Keratinocyte (primary cell): Measurements from ENCODE around the gene NPAS3. TPM values are rescaled to one million over a fixed set of nuclear protein-coding genes. Genes with fewer than 3 reads are reported as not detected.

Experiments used
- DNase-seq: peaks from one replicate; pipeline ENCODE4 v3.0.0-alpha.2; 2011; ENCODE audit warnings: low read depth, missing footprints, low spot score
- FAIRE-seq: peaks from 2 replicates; lab custom pipeline; 2011; peaks lifted over from hg19 to GRCh38; lab: Jason Lieb, UNC
- H2AFZ ChIP-seq: 2 replicates; pipeline ENCODE4 v1.6.0; 2012; ENCODE audit warnings: low read length, control low read depth, inconsistent platforms; ENCODE audit not compliant: control insufficient read depth
- H3K27ac ChIP-seq: 2 replicates; pipeline ENCODE4 v1.5.1; 2011; ENCODE audit warnings: low read length; ENCODE audit not compliant: control insufficient read depth, insufficient read depth
- H3K27me3 ChIP-seq: 3 replicates; pipeline ENCODE4 v1.6.0; 2011; ENCODE audit warnings: low read length; ENCODE audit not compliant: control insufficient read depth, insufficient read depth; ENCODE audit errors: extremely low read depth
- H3K36me3 ChIP-seq, 2 experiments: 2 replicates in 1 of 2; 3 replicates in 1 of 2; pipeline ENCODE4 v1.5.1; 2011; ENCODE audit warnings: low read length in 2 of 2, mild to moderate bottlenecking in 1 of 2; ENCODE audit not compliant: control insufficient read depth in 2 of 2, insufficient read depth in 2 of 2; ENCODE audit errors: extremely low read depth in 1 of 2
- H3K4me1 ChIP-seq: 3 replicates; pipeline ENCODE4 v1.5.1; 2011; ENCODE audit warnings: low read length; ENCODE audit not compliant: control insufficient read depth, insufficient read depth; ENCODE audit errors: extremely low read depth
- H3K4me2 ChIP-seq: 3 replicates; pipeline ENCODE4 v1.6.0; 2011; ENCODE audit warnings: low read depth, low read length; ENCODE audit not compliant: control insufficient read depth, insufficient read depth; ENCODE audit errors: extremely low read depth
- H3K4me3 ChIP-seq, 3 experiments: fragments of 200-600 bp in 1 of 3; sonication (generic) in 1 of 3; 2 replicates in 2 of 3; 3 replicates in 1 of 3; pipeline ENCODE4 v1.5.1; 2011 to 2016; ENCODE audit warnings: low read length in 3 of 3, mild to moderate bottlenecking in 3 of 3, control low read depth in 2 of 3, inconsistent platforms in 1 of 3, low read depth in 1 of 3, mixed read lengths in 1 of 3, mixed run types in 1 of 3, moderate library complexity in 1 of 3; ENCODE audit not compliant: control insufficient read depth in 2 of 3, insufficient read depth in 2 of 3; ENCODE audit errors: extremely low read depth in 1 of 3
- H3K79me2 ChIP-seq: 2 replicates; pipeline ENCODE4 v1.6.0; 2012; ENCODE audit warnings: low read length; ENCODE audit not compliant: control insufficient read depth, insufficient read depth
- H3K9ac ChIP-seq: 3 replicates; pipeline ENCODE4 v1.6.0; 2011; ENCODE audit warnings: low read length; ENCODE audit not compliant: control insufficient read depth, insufficient read depth; ENCODE audit errors: extremely low read depth
- H3K9me1 ChIP-seq: 3 replicates; pipeline ENCODE4 v1.6.0; 2011; ENCODE audit warnings: low read length; ENCODE audit not compliant: control insufficient read depth, insufficient read depth; ENCODE audit errors: extremely low read depth
- H3K9me3 ChIP-seq: 2 replicates; pipeline ENCODE4 v1.5.1; 2012; ENCODE audit warnings: low read depth, low read length; ENCODE audit not compliant: control insufficient read depth
- H4K20me1 ChIP-seq: 3 replicates; pipeline ENCODE4 v1.6.0; 2011; ENCODE audit warnings: low read length; ENCODE audit not compliant: control insufficient read depth, insufficient read depth; ENCODE audit errors: extremely low read depth
- EZH2 ChIP-seq: IDR thresholded peaks from one replicate; pipeline ENCODE4 v1.6.1; 2012; ENCODE audit warnings: inconsistent platforms, mild to moderate bottlenecking, low read length, moderate library complexity
- dilution Hi-C: fragments of 300-500 bp; cut with MboI; formaldehyde crosslinking; loops from one replicate; pipeline ENCODE4 v1.7.0; 2020; ENCODE audit warnings: low sequenced_read_pairs; ENCODE audit not compliant: extremely low pct_ligation_motif_present
- polyA plus RNA-seq, 5 experiments: library from polyadenylated mRNA; depleted of rRNA in 3 of 5; stranded (reverse) in 3 of 5; stranded (forward) in 1 of 5; unstranded in 1 of 5; fragments of >200 nt; gene quantifications; 1 replicate in 1 of 5; 2 replicates in 3 of 5; 3 replicates in 1 of 5; pipeline versions ENCODE4 v1.2.1 to v1.2.3, GENCODE V29; 2011 to 2012; ENCODE audit warnings: missing spikeins in 2 of 5, low read depth in 1 of 5, low replicate concordance in 1 of 5
- TF ChIP-seq, protein P1 (sequence below), 3 experiments: IDR thresholded peaks in 1 of 3; conservative IDR thresholded peaks in 1 of 3; optimal IDR thresholded peaks in 1 of 3; 2 replicates in 2 of 3; 3 replicates in 1 of 3; pipeline versions ENCODE3 to v1.5.1; 2011; ENCODE audit warnings: low read length in 3 of 3, mild to moderate bottlenecking in 3 of 3, moderate library complexity in 2 of 3, control low read depth in 1 of 3, inconsistent platforms in 1 of 3; ENCODE audit not compliant: insufficient read depth in 2 of 3; ENCODE audit errors: extremely low read depth in 1 of 3

Gene NPAS3
- polyA plus RNA-seq, 1 donor (not counting 4 experiments of a cell fraction or from before 2014, with no cell fraction given) = 0.07 TPM

DNA sequence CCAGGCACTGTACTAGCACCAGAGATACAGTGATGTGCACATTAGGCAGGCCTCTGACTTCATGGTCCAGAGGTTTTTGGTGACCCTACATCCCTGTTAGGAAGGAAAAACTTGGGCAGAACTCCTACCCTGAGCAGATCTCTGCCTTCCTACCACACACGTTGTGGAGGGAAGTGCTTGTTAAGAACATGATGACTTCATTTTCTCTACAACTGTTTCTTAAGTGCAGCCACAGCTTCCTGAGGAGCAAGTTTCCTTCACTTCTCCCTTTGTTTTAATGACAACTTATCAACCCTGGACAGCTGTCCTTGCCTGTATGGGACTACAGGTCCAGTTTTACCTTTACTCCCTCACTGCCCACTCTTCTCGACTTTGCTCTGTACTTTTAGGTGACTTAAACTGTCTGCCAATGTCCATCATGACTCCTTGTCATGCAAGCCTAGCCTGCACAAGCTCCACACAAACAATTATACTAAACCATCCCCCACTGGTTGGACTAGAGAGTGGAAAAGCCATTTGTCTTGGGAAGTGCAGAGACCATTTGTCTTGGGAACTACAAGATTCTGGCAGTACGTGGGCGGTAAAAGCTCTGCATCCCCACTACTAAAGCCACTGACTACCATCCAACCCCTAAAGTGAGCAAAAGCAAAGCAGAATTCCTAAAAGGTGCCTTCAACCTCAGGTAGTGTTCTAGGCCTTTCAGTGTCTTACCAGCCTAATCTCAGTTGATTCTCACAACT is 652.4 kb downstream of the NPAS3 start:
- Histone ChIP-seq H3K4me2 (no peak overlapping the region), H3K9ac (no peak overlapping the region), H3K9me1 (no peaks in the 10 kb centered on the region), H3K4me1 (peaks cover 12% of the 10 kb centered on the region), H4K20me1 (no peaks in the 10 kb centered on the region), H2AFZ (no peak overlapping the region), H3K79me2 (no peaks in the 10 kb centered on the region), H3K4me3 (no peak overlapping the region), H3K9me3 (no peaks in the 10 kb centered on the region), H3K27ac (no peak overlapping the region), H3K27me3 (no peaks in the 10 kb centered on the region), H3K36me3 (no peaks in the 10 kb centered on the region)
- dilution Hi-C loops = no loop called here
- peak; percentile 34 for FAIRE-seq
- TF ChIP-seq, protein P1, sequence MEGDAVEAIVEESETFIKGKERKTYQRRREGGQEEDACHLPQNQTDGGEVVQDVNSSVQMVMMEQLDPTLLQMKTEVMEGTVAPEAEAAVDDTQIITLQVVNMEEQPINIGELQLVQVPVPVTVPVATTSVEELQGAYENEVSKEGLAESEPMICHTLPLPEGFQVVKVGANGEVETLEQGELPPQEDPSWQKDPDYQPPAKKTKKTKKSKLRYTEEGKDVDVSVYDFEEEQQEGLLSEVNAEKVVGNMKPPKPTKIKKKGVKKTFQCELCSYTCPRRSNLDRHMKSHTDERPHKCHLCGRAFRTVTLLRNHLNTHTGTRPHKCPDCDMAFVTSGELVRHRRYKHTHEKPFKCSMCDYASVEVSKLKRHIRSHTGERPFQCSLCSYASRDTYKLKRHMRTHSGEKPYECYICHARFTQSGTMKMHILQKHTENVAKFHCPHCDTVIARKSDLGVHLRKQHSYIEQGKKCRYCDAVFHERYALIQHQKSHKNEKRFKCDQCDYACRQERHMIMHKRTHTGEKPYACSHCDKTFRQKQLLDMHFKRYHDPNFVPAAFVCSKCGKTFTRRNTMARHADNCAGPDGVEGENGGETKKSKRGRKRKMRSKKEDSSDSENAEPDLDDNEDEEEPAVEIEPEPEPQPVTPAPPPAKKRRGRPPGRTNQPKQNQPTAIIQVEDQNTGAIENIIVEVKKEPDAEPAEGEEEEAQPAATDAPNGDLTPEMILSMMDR (optimal IDR thresholded peaks at IDR 0.05 in 1 of 3, IDR thresholded peaks at IDR 0.05 in 1 of 3, conservative IDR thresholded peaks at IDR 0.05 in 1 of 3; ENCODE audit: extremely low read depth in 1 of 3, insufficient read depth in 2 of 3, low read length in 3 of 3) = no peak
- TF ChIP-seq EZH2 = no peak
- DNase-seq = no peak

DNA sequence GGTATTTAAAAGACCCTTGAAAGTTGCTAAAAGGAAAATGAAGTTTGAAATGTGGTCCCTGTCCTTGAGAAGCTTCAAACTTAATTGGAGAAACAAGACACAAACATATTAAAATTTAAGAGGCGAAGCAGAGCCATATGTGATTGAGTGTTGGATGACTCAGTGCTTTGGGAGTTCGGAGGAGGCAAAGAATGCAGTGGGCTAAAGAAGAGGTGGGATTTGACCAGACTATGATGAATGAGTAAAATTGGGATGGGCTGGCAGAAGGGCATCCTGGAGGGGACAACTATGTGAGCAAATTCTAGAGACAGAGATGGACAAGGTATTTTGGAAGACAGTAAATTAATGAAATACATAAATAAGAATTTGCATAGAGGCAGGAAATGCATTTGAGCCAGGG is 653.6 kb downstream of the NPAS3 start:
- Histone ChIP-seq H3K36me3 (no peaks in the 10 kb centered on the region), H3K4me2 (no peak overlapping the region), H4K20me1 (no peaks in the 10 kb centered on the region), H3K27me3 (no peaks in the 10 kb centered on the region), H3K9me3 (no peaks in the 10 kb centered on the region), H3K9ac (no peak overlapping the region), H3K4me3 (no peak overlapping the region), H3K9me1 (no peaks in the 10 kb centered on the region), H3K4me1 (peaks cover 12% of the 10 kb centered on the region), H2AFZ (no peak overlapping the region), H3K79me2 (no peaks in the 10 kb centered on the region), H3K27ac (no peak overlapping the region)
- no peak for FAIRE-seq
- no peak for DNase-seq
- TF ChIP-seq EZH2 = no peak
- TF ChIP-seq, protein P1 (optimal IDR thresholded peaks at IDR 0.05 in 1 of 3, IDR thresholded peaks at IDR 0.05 in 1 of 3, conservative IDR thresholded peaks at IDR 0.05 in 1 of 3; ENCODE audit: extremely low read depth in 1 of 3, insufficient read depth in 2 of 3, low read length in 3 of 3) = no peak
- dilution Hi-C loops = no loop called here
